Heart left ventricle (tissue), 16 donors: Measurements from ENCODE around the gene SCARB1. TPM values are rescaled to one million over a fixed set of nuclear protein-coding genes. Genes with fewer than 3 reads are reported as not detected.

Experiments used
- ATAC-seq, 4 donors: fragments of 200-7000 bp; cut with Tn5 transposase; one replicate each; pipeline ENCODE4 v1.9.1; 2020 to 2022; ENCODE audit warnings: moderate library complexity in 4 of 4, mild to moderate bottlenecking in 3 of 4, moderate number of reproducible peaks in 1 of 4
- DNase-seq, 5 donors: peaks; one replicate each; pipeline ENCODE4 v3.0.0-alpha.2; 2020
- H3K27ac ChIP-seq, 12 donors: fragments of 200-600 bp; sonication (generic) in 4 of 12; one replicate each; pipeline versions ENCODE4 v1.5.0 to v1.8.0; 2016 to 2022; ENCODE audit warnings: mild to moderate bottlenecking in 2 of 12
- H3K27me3 ChIP-seq, 9 donors: fragments of 200-600 bp; sonication (generic) in 2 of 9; one replicate each; pipeline versions ENCODE4 v1.5.1 to v1.8.0; 2016 to 2022; ENCODE audit warnings: mild to moderate bottlenecking in 3 of 9
- H3K36me3 ChIP-seq, 9 donors: fragments of 200-600 bp; sonication (generic) in 2 of 9; one replicate each; pipeline versions ENCODE4 v1.5.0 to v1.8.0; 2018 to 2022; ENCODE audit warnings: mild to moderate bottlenecking in 2 of 9
- H3K4me1 ChIP-seq, 12 donors: fragments of 200-600 bp; sonication (generic) in 4 of 12; one replicate each; pipeline versions ENCODE4 v1.5.0 to v1.8.0; 2016 to 2022; ENCODE audit warnings: mild to moderate bottlenecking in 3 of 12
- H3K4me3 ChIP-seq, 12 donors: fragments of 200-600 bp; sonication (generic) in 4 of 12; one replicate each; pipeline versions ENCODE4 v1.5.0 to v1.8.0; 2017 to 2022; ENCODE audit warnings: mild to moderate bottlenecking in 9 of 12, moderate library complexity in 4 of 12
- H3K9me3 ChIP-seq, 12 donors: fragments of 200-600 bp; sonication (generic) in 4 of 12; one replicate each; pipeline versions ENCODE4 v1.5.0 to v1.8.0; 2016 to 2022; ENCODE audit warnings: mild to moderate bottlenecking in 1 of 12
- CTCF ChIP-seq, 12 donors: fragments of 200-600 bp; sonication (generic) in 4 of 12; IDR thresholded peaks; one replicate each; pipeline versions ENCODE4 v1.5.0 to v1.8.0; 2018 to 2022; ENCODE audit warnings: antibody characterized with exemption in 12 of 12, mild to moderate bottlenecking in 5 of 12
- POLR2A ChIP-seq, 2 donors: fragments of 450-650 bp; IDR thresholded peaks; one replicate each; pipeline ENCODE4 v1.6.1; 2017; ENCODE audit warnings: antibody characterized with exemption in 2 of 2, mild to moderate bottlenecking in 2 of 2, moderate library complexity in 2 of 2
- WGBS, 4 donors: extraction: QIAGEN DNeasy Blood & Tissue Kit in 2 of 4; methylation state at CpG; one replicate each; pipeline versions ENCODE4 v1.1.5 to v1.1.7; 2013 to 2018; 5-methylcytosine and 5-hydroxymethylcytosine counted together
- intact Hi-C, 10 donors: fragments of 100-400 bp; cut with DNase I; formaldehyde crosslinking; loops; one replicate each; pipeline versions ENCODE4 v1.11.1 to v1.14.2; 2022
- polyA plus RNA-seq, 2 donors: library from polyadenylated mRNA; stranded (reverse); fragments of 200-250 nt; gene quantifications; one replicate each; pipeline ENCODE4 v1.2.3, GENCODE V29; 2013
- total RNA-seq, 9 donors: library from RNA; depleted of rRNA in 2 of 9; stranded (reverse); fragments of >200 nt in 2 of 9; fragmentation: NEBNext Ultra II Directional in 3 of 9; extraction: Animal tissue kit (Norgen Biotek cat#: 25700) in 3 of 9; gene quantifications; one replicate each; pipeline versions ENCODE4 v1.1.0 to v1.2.4, GENCODE V29; 2016 to 2023
- donor health status: ischemic (EF 13 %, LVEDD 7.1; RV severe dilation, severe dysfunction).
- donor health status: healthy with polysubstance abuse.
- donor health status: DM: no; HTN: yes; CAD: no.
- donor health status: DM: no; HTN: no; CAD: no.
- donor health status: ischemic (EF 25% LVEDD 6.9; RV normal size, moderate dysfunction).
- donor health status: ischemic (EF 25% LVEDD 5.7; RV mildly dilated, moderate dysfunction).
- donor health status: healthy.
- donor health status: DM: yes; HTN: yes; CAD: no.
- donor health status: ischemic (EF 35%, LVEDD 5.7; RV mildly dilated, moderate dysfunction).
- donor health status: nonischemic (EF 11% LVEDD 7.7; RV severe dilation, severe dysfunction).
- donor health status: DM: yes; HTN: yes; CAD: no.
- donor health status: PGD.
- donor health status: ischemic (EF 29% LVEDD 5.4; RV normal size, mild dysfunction).
- donor health status: nonischemic (EF 23%, LVEDD 6.1; RV moderate dilation, normal function).

The SCARB1 gene
- total and polyA plus RNA-seq, 11 donors, result 6.9 to 21.7 (median 14.0) TPM

GRCh38 chr12:124837958-124838803 is 25.5 kb downstream of the SCARB1 start:
- ATAC-seq, result peak; percentile 78 to 91 (median 87)
- Histone ChIP-seq H3K9me3 (no peaks in the 10 kb centered on the region), H3K27ac (peak overlapping the region; percentile 24 to 82 (median 70)), H3K4me1 (peaks cover 0 to 45% (median 28%) of the 10 kb centered on the region in 12 donors), H3K27me3 (no peaks in the 10 kb centered on the region), H3K36me3 (no peaks in the 10 kb centered on the region), H3K4me3 (no peak overlapping the region)
- 34 to 40% (median 36%) methylated on average over 16 of the region's 16 CpGs for WGBS, 4 donors
- TF ChIP-seq POLR2A (IDR thresholded peaks at IDR 0.05) (no peak), CTCF (IDR thresholded peaks at IDR 0.05) (no peak)
- DNase-seq, result peak; percentile 69 to 88 (median 80)
- intact Hi-C loops, result loop anchor here in 1 of 10 donors (5.0 kb wide), 1 partner anchor 51 kb away; no protein-coding TSS in a partner anchor

- Histone ChIP-seq H3K4me1 (peaks cover 0 to 43% (median 24%) of the 10 kb centered on the region in 12 donors), H3K9me3 (no peaks in the 10 kb centered on the region), H3K4me3 (no peak overlapping the region), H3K36me3 (no peaks in the 10 kb centered on the region), H3K27me3 (no peaks in the 10 kb centered on the region), H3K27ac (peak overlapping the region in 10 of 12 donors; percentile 40 to 82 (median 71))
- TF ChIP-seq POLR2A (IDR thresholded peaks at IDR 0.05), result no peak
- TF ChIP-seq CTCF (IDR thresholded peaks at IDR 0.05), result no peak
- WGBS, 4 donors, result 83 to 91% (median 89%) methylated on average over 4 of the region's 4 CpGs
- intact Hi-C loops, result loop anchor here in 1 of 10 donors (5.0 kb wide), 1 partner anchor 50 kb away; no protein-coding TSS in a partner anchor
- ATAC-seq (no peak), DNase-seq (no peak)
These were observed 26.3 kb downstream of the SCARB1 start for GRCh38 chr12:124837249-124837897.

GRCh38 chr12:124836759-124837158 is 26.9 kb downstream of the SCARB1 start:
- H3K4me1 ChIP-seq, result peaks cover 0 to 37% (median 18%) of the 10 kb centered on the region in 12 donors
- DNase-seq (no peak), ATAC-seq (no peak)
- 81 to 96% (median 82%) methylated on average over 6 of the region's 6 CpGs for WGBS, 4 donors
- H3K36me3 ChIP-seq, result no peaks in the 10 kb centered on the region
- H3K9me3 ChIP-seq, result no peaks in the 10 kb centered on the region
- no peak overlapping the region for H3K4me3 ChIP-seq
- intact Hi-C loops, result loop anchor here in 1 of 10 donors (5.0 kb wide), 1 partner anchor 49 kb away; no protein-coding TSS in a partner anchor
- no peaks in the 10 kb centered on the region for H3K27me3 ChIP-seq
- H3K27ac ChIP-seq, result peak overlapping the region in 2 of 12 donors; percentile 31 to 70
- TF ChIP-seq CTCF (IDR thresholded peaks at IDR 0.05) (no peak), POLR2A (IDR thresholded peaks at IDR 0.05) (no peak)
